IMR-90 (cell line): ENCODE measurements around the gene PTPN4. TPM values are rescaled to one million over a fixed set of nuclear protein-coding genes. Genes with fewer than 3 reads are reported as not detected.

Experiments used
- ATAC-seq: fragments of 200-7000 bp; cut with Tn5 transposase; 2 replicates; pipeline ENCODE4 v1.9.1; 2020; ENCODE audit warnings: low read depth, mild to moderate bottlenecking, moderate library complexity
- BruUV-seq: library from RNA; stranded (reverse); fragments of 400-500 nt; replicated peaks from 2 replicates; lab custom pipeline; 2021; lab: Mats Ljungman, UMichigan
- CTCF ChIA-PET: fragments of 300-600 bp; formaldehyde crosslinking; extraction: SDS; loops from one replicate; lab custom pipeline; 2021; ENCODE audit warnings: antibody characterized with exemption; lab: Yijun Ruan, JAX
- POLR2A ChIA-PET: fragments of 300-600 bp; sonication (Branson Sonifier 250); formaldehyde crosslinking; loops from one replicate; lab custom pipeline; 2022; ENCODE audit warnings: antibody characterized with exemption; ENCODE audit not compliant: unreplicated experiment; lab: Charles Lee
- DNase-seq: peaks from one replicate; pipeline ENCODE4 v3.0.0; 2013
- H2AFZ ChIP-seq: replicated peaks from 2 replicates; pipeline ENCODE3; 2013; ENCODE audit warnings: low read length, mild to moderate bottlenecking; ENCODE audit not compliant: poor library complexity
- H2AK5ac ChIP-seq: 2 replicates; pipeline ENCODE4 v1.6.1; 2013; ENCODE audit warnings: low read depth, low read length, inconsistent platforms
- H2AK9ac ChIP-seq: replicated peaks from 2 replicates; pipeline ENCODE3; 2013; ENCODE audit warnings: mild to moderate bottlenecking, low read depth, low read length, moderate library complexity; ENCODE audit not compliant: poor library complexity
- H2BK120ac ChIP-seq: 2 replicates; pipeline ENCODE4 v1.6.1; 2013; ENCODE audit warnings: low read depth, low read length, inconsistent platforms
- H2BK15ac ChIP-seq: 3 replicates; pipeline ENCODE4 v1.6.1; 2013; ENCODE audit warnings: low read depth, low read length, inconsistent platforms
- H2BK20ac ChIP-seq: 2 replicates; pipeline ENCODE4 v1.6.1; 2013; ENCODE audit warnings: low read depth, mild to moderate bottlenecking, inconsistent platforms, low read length, moderate library complexity
- H2BK5ac ChIP-seq: 2 replicates; pipeline ENCODE4 v1.6.1; 2013; ENCODE audit warnings: mild to moderate bottlenecking, low read depth, low read length, inconsistent platforms; ENCODE audit not compliant: poor library complexity, severe bottlenecking
- H3K14ac ChIP-seq: replicated peaks from 2 replicates; pipeline ENCODE4 v1.6.1; 2013; ENCODE audit warnings: low read depth, low read length, inconsistent platforms
- H3K18ac ChIP-seq: 2 replicates; pipeline ENCODE4 v1.6.1; 2013; ENCODE audit warnings: low read depth, low read length, control low read depth
- H3K23ac ChIP-seq: 2 replicates; pipeline ENCODE4 v1.6.1; 2013; ENCODE audit warnings: low read depth, low read length, inconsistent platforms
- H3K27ac ChIP-seq: 2 replicates; pipeline ENCODE4 v1.5.1; 2013; ENCODE audit warnings: mild to moderate bottlenecking, control low read depth, low read length; ENCODE audit not compliant: insufficient read depth
- H3K27me3 ChIP-seq: 2 replicates; pipeline ENCODE4 v1.6.1; 2013; ENCODE audit warnings: low read length; ENCODE audit not compliant: control insufficient read depth, insufficient read depth
- H3K36me3 ChIP-seq: 2 replicates; pipeline ENCODE4 v1.6.1; 2013; ENCODE audit warnings: low read length, mixed read lengths; ENCODE audit not compliant: control insufficient read depth, insufficient read depth
- H3K4ac ChIP-seq: 2 replicates; pipeline ENCODE4 v1.6.1; 2013; ENCODE audit warnings: low read depth, low read length, inconsistent platforms
- H3K4me1 ChIP-seq: 2 replicates; pipeline ENCODE4 v1.6.1; 2013; ENCODE audit warnings: low read length, mixed read lengths; ENCODE audit not compliant: control insufficient read depth, insufficient read depth
- H3K4me2 ChIP-seq: 2 replicates; pipeline ENCODE4 v1.6.1; 2013; ENCODE audit warnings: low read depth, mild to moderate bottlenecking, control low read depth, low read length, moderate library complexity
- H3K4me3 ChIP-seq: 2 replicates; pipeline ENCODE4 v1.5.1; 2013; ENCODE audit warnings: low read depth, mild to moderate bottlenecking, control low read depth, low read length, moderate library complexity; ENCODE audit not compliant: insufficient read depth
- H3K56ac ChIP-seq: 2 replicates; pipeline ENCODE4 v1.6.1; 2013; ENCODE audit warnings: low read length, inconsistent platforms; ENCODE audit not compliant: insufficient read depth; ENCODE audit errors: extremely low read depth
- H3K79me1 ChIP-seq, 2 experiments: 2 replicates each; pipeline ENCODE4 v1.6.1; 2013; ENCODE audit warnings: low read length in 2 of 2, inconsistent platforms in 1 of 2, low read depth in 1 of 2
- H3K9ac ChIP-seq: 2 replicates; pipeline ENCODE4 v1.6.1; 2013; ENCODE audit warnings: low read depth, low read length, control low read depth
- H3K9me1 ChIP-seq: 2 replicates; pipeline ENCODE4 v1.6.1; 2013; ENCODE audit warnings: low read length, inconsistent platforms; ENCODE audit not compliant: insufficient read depth
- H3K9me3 ChIP-seq: 2 replicates; pipeline ENCODE4 v1.6.1; 2013; ENCODE audit warnings: low read length; ENCODE audit not compliant: control insufficient read depth, insufficient read depth
- H4K20me1 ChIP-seq: 2 replicates; pipeline ENCODE4 v1.6.1; 2013; ENCODE audit warnings: low read length, inconsistent platforms; ENCODE audit not compliant: insufficient read depth
- H4K5ac ChIP-seq: 2 replicates; pipeline ENCODE4 v1.6.1; 2013; ENCODE audit warnings: mild to moderate bottlenecking, low read depth, low read length, control low read depth
- H4K8ac ChIP-seq, 2 experiments: 2 replicates each; pipeline ENCODE4 v1.6.1; 2013; ENCODE audit warnings: low read depth in 2 of 2, low read length in 2 of 2, control low read depth in 1 of 2, inconsistent platforms in 1 of 2
- H4K91ac ChIP-seq: 2 replicates; pipeline ENCODE4 v1.6.1; 2013; ENCODE audit warnings: low read depth, low read length, inconsistent platforms; ENCODE audit not compliant: insufficient read depth
- BHLHE40 ChIP-seq: fragments of 150-350 bp; IDR thresholded peaks from 2 replicates; pipeline ENCODE4 v1.6.1; 2016; ENCODE audit warnings: mild to moderate bottlenecking, low read depth, low read length
- CEBPB ChIP-seq: IDR thresholded peaks from 2 replicates; pipeline ENCODE4 v1.6.1; 2012; ENCODE audit warnings: low read depth, low read length, improper control_type of control experiment
- CHD1 ChIP-seq: IDR thresholded peaks from 2 replicates; pipeline ENCODE4 v1.6.1; 2012; ENCODE audit warnings: low read depth, low read length, improper control_type of control experiment
- FOS ChIP-seq: fragments of 150-350 bp; IDR thresholded peaks from 2 replicates; pipeline ENCODE4 v1.6.1; 2016; ENCODE audit warnings: low read depth, low read length
- MAFK ChIP-seq: IDR thresholded peaks from 2 replicates; pipeline ENCODE4 v1.6.1; 2012; ENCODE audit warnings: low read depth, low read length, improper control_type of control experiment
- MAZ ChIP-seq: IDR thresholded peaks from 2 replicates; pipeline ENCODE4 v1.6.1; 2012; ENCODE audit warnings: low read depth, mild to moderate bottlenecking, low read length, improper control_type of control experiment, moderate library complexity, borderline replicate concordance
- MXI1 ChIP-seq: IDR thresholded peaks from 2 replicates; pipeline ENCODE4 v1.6.1; 2012; ENCODE audit warnings: low read depth, mild to moderate bottlenecking, low read length, moderate library complexity, borderline replicate concordance
- NFE2L2 ChIP-seq: fragments of 150-350 bp; IDR thresholded peaks from 2 replicates; pipeline ENCODE4 v1.6.1; 2016; ENCODE audit warnings: low read depth, mild to moderate bottlenecking, low read length
- POLR2A ChIP-seq: IDR thresholded peaks from 2 replicates; pipeline ENCODE4 v1.6.1; 2012; ENCODE audit warnings: mild to moderate bottlenecking, low read depth, low read length
- RAD21 ChIP-seq: IDR thresholded peaks from 2 replicates; pipeline ENCODE4 v1.6.1; 2012; ENCODE audit warnings: low read length, improper control_type of control experiment
- RCOR1 ChIP-seq: IDR thresholded peaks from 2 replicates; pipeline ENCODE4 v1.6.1; 2012; ENCODE audit warnings: mild to moderate bottlenecking, low read length, improper control_type of control experiment; ENCODE audit not compliant: insufficient replicate concordance
- RFX5 ChIP-seq: IDR thresholded peaks from 2 replicates; pipeline ENCODE4 v1.8.0; 2012; ENCODE audit warnings: low read depth, mild to moderate bottlenecking, low read length, moderate library complexity
- SMC3 ChIP-seq: fragments of 150-350 bp; IDR thresholded peaks from 2 replicates; pipeline ENCODE4 v1.6.1; 2016; ENCODE audit warnings: low read depth, mild to moderate bottlenecking, antibody characterized with exemption, low read length, moderate library complexity
- WGBS, 2 experiments: methylation state at CpG; one replicate each; pipeline versions ENCODE4 v1.1.5 to v1.1.7; 2013; ENCODE audit warnings: missing lambda C conversion rate in 2 of 2; ENCODE audit not compliant: insufficient read length in 1 of 2; ENCODE audit errors: extremely low coverage in 2 of 2; 5-methylcytosine and 5-hydroxymethylcytosine counted together
- dilution Hi-C: fragments of 300-500 bp; cut with HindIII; formaldehyde crosslinking; loops from one replicate; pipeline ENCODE4 v1.14.3; 2018; ENCODE audit warnings: low sequenced_read_pairs; ENCODE audit not compliant: unreplicated experiment
- in situ Hi-C: fragments of 300-500 bp; cut with MboI; formaldehyde crosslinking; loops from 3 replicates; pipeline ENCODE4 v1.14.3; 2019; ENCODE audit warnings: low sequenced_read_pairs, inconsistent platforms, mixed read lengths
- intact Hi-C: fragments of 100-400 bp; cut with micrococcal nuclease; formaldehyde crosslinking; loops from 2 replicates; pipeline ENCODE4 v1.10.0; 2022
- polyA plus RNA-seq, 3 experiments: library from polyadenylated mRNA; depleted of rRNA; stranded (reverse); fragments of >200 nt; gene quantifications; 2 replicates each; pipeline ENCODE4 v1.2.3, GENCODE V29; 2012; ENCODE audit warnings: low replicate concordance in 1 of 3
- total RNA-seq: library from RNA; depleted of rRNA; stranded (reverse); fragments of >200 nt; gene quantifications from 2 replicates; pipeline ENCODE4 v1.2.3, GENCODE V29; 2012
- TF ChIP-seq, protein P1 (sequence below): conservative IDR thresholded peaks from 2 replicates; pipeline ENCODE4 v1.5.1; 2012; ENCODE audit warnings: mild to moderate bottlenecking, low read depth, low read length, improper control_type of control experiment
- TF ChIP-seq, protein P2 (sequence below): fragments of 150-350 bp; IDR thresholded peaks from 2 replicates; pipeline ENCODE4 v1.6.1; 2016; ENCODE audit warnings: low read depth, mild to moderate bottlenecking, low read length, moderate library complexity, borderline replicate concordance
- TF ChIP-seq, protein P3 (sequence below): fragments of 150-350 bp; IDR thresholded peaks from 2 replicates; pipeline ENCODE4 v1.6.1; 2017; ENCODE audit warnings: mild to moderate bottlenecking, antibody characterized with exemption, low read length, low read depth

Gene PTPN4
- total and polyA plus RNA-seq, 2 of the 4 experiments (the other 2 are of a cell fraction): 2.9 to 19.2 TPM

DNA sequence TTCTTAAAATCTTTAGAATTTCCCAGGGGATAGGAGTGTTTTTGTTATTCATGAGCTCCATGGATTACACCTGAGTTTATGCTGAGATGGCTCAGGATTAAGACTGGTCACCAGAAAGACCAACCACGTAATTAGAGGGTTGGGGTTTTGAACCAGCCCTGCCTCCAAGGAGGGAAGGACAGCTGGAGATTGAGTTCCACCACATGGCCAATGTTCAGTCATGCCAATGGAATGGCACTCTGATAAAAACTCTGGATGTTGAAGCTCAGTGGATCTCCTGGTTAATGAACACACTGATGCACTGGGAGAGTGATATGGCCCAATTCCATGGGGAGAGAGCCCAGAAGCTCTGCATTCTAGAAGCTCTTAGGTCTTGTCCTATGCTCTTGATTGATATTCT, 38.7 kb upstream of the PTPN4 start:
- dilution Hi-C loops (no loop called here), intact Hi-C loops (no loop called here), in situ Hi-C loops (no loop called here)
- peaks cover 29% of the 10 kb centered on the region for H3K27me3 ChIP-seq
- ATAC-seq (no peak), DNase-seq (no peak)
- H3K4me2 ChIP-seq: no peak overlapping the region
- 50% methylated on average over 1 of the region's 1 CpG; no CpG with 5 or more reads in 1 of the 2 experiments for WGBS, 2 experiments
- no peak overlapping the region for H2BK120ac ChIP-seq
- H4K91ac ChIP-seq: no peak overlapping the region
- POLR2A ChIA-PET: no interaction called here
- BruUV-seq: no TSS peak
- peaks cover 4% of the 10 kb centered on the region for H3K9me3 ChIP-seq
- H3K27ac ChIP-seq: no peak overlapping the region
- H3K4ac ChIP-seq: no peak overlapping the region
- H3K4me3 ChIP-seq: no peak overlapping the region
- no peak overlapping the region for H2AK5ac ChIP-seq
- H2AK9ac ChIP-seq: no peak overlapping the region
- CTCF ChIA-PET: interaction anchor here (0.6 to 1.2 kb wide), 2 partner anchors 13 to 18 kb away, joined by 3 to 4 read pairs; no protein-coding TSS in a partner anchor
- no peak overlapping the region for H2BK5ac ChIP-seq
- H3K4me1 ChIP-seq: no peaks in the 10 kb centered on the region
- H3K23ac ChIP-seq: no peak overlapping the region
- no peaks in the 10 kb centered on the region for H4K20me1 ChIP-seq
- no peak overlapping the region for H4K8ac ChIP-seq
- H3K18ac ChIP-seq: no peak overlapping the region
- no peak overlapping the region for H4K5ac ChIP-seq
- H2BK20ac ChIP-seq: no peak overlapping the region
- TF ChIP-seq SMC3 (no peak), CEBPB (no peak), POLR2A (no peak), NFE2L2 (no peak), RCOR1 (no peak), FOS (no peak), MXI1 (no peak), MAZ (no peak), MAFK (no peak), RFX5 (no peak), BHLHE40 (no peak), CHD1 (no peak), RAD21 (no peak)
- TF ChIP-seq, protein P1, sequence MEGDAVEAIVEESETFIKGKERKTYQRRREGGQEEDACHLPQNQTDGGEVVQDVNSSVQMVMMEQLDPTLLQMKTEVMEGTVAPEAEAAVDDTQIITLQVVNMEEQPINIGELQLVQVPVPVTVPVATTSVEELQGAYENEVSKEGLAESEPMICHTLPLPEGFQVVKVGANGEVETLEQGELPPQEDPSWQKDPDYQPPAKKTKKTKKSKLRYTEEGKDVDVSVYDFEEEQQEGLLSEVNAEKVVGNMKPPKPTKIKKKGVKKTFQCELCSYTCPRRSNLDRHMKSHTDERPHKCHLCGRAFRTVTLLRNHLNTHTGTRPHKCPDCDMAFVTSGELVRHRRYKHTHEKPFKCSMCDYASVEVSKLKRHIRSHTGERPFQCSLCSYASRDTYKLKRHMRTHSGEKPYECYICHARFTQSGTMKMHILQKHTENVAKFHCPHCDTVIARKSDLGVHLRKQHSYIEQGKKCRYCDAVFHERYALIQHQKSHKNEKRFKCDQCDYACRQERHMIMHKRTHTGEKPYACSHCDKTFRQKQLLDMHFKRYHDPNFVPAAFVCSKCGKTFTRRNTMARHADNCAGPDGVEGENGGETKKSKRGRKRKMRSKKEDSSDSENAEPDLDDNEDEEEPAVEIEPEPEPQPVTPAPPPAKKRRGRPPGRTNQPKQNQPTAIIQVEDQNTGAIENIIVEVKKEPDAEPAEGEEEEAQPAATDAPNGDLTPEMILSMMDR: no peak
- TF ChIP-seq, protein P2, sequence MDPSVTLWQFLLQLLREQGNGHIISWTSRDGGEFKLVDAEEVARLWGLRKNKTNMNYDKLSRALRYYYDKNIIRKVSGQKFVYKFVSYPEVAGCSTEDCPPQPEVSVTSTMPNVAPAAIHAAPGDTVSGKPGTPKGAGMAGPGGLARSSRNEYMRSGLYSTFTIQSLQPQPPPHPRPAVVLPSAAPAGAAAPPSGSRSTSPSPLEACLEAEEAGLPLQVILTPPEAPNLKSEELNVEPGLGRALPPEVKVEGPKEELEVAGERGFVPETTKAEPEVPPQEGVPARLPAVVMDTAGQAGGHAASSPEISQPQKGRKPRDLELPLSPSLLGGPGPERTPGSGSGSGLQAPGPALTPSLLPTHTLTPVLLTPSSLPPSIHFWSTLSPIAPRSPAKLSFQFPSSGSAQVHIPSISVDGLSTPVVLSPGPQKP: no peak
- TF ChIP-seq, protein P3, sequence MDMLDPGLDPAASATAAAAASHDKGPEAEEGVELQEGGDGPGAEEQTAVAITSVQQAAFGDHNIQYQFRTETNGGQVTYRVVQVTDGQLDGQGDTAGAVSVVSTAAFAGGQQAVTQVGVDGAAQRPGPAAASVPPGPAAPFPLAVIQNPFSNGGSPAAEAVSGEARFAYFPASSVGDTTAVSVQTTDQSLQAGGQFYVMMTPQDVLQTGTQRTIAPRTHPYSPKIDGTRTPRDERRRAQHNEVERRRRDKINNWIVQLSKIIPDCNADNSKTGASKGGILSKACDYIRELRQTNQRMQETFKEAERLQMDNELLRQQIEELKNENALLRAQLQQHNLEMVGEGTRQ: no peak
- no peak overlapping the region for H3K9ac ChIP-seq
- no peak overlapping the region for H2BK15ac ChIP-seq
- H3K56ac ChIP-seq: no peak overlapping the region
- no peaks in the 10 kb centered on the region for H3K9me1 ChIP-seq
- H2AFZ ChIP-seq: no peak overlapping the region
- no peaks in the 10 kb centered on the region for H3K79me1 ChIP-seq
- H3K14ac ChIP-seq: no peak overlapping the region
- H3K36me3 ChIP-seq: no peaks in the 10 kb centered on the region
